Osteoblast (primary cell): ENCODE measurements around the gene NAB1. TPM values are rescaled to one million over a fixed set of nuclear protein-coding genes. Genes with fewer than 3 reads are reported as not detected.

Experiments
- DNase-seq: peaks from one replicate; pipeline ENCODE4 v3.0.0; 2011; ENCODE audit warnings: low spot score, mixed read lengths; ENCODE audit not compliant: insufficient read length; ENCODE audit errors: missing footprints
- H2AFZ ChIP-seq: 2 replicates; pipeline ENCODE4 v1.6.0; 2011; ENCODE audit warnings: mild to moderate bottlenecking, low read length
- H3K27ac ChIP-seq: 2 replicates; pipeline ENCODE4 v1.5.1; 2011; ENCODE audit warnings: mild to moderate bottlenecking, low read depth, low read length, moderate library complexity
- H3K27me3 ChIP-seq: 2 replicates; pipeline ENCODE4 v1.6.0; 2012; ENCODE audit warnings: mild to moderate bottlenecking, control low read depth, inconsistent platforms, low read length, moderate library complexity; ENCODE audit not compliant: insufficient read depth
- H3K36me3 ChIP-seq: 2 replicates; pipeline ENCODE4 v1.5.1; 2011; ENCODE audit warnings: mild to moderate bottlenecking, low read length, control low read depth, moderate library complexity; ENCODE audit not compliant: insufficient read depth
- H3K4me1 ChIP-seq: 2 replicates; pipeline ENCODE4 v1.5.1; 2011; ENCODE audit warnings: mild to moderate bottlenecking, low read length, control low read depth, moderate library complexity; ENCODE audit not compliant: insufficient read depth
- H3K4me2 ChIP-seq: 2 replicates; pipeline ENCODE4 v1.6.0; 2011; ENCODE audit warnings: mild to moderate bottlenecking, low read length; ENCODE audit not compliant: insufficient read depth
- H3K4me3 ChIP-seq: fragments of 200-600 bp; sonication (generic); 3 replicates; pipeline ENCODE4 v1.5.1; 2012; ENCODE audit warnings: mild to moderate bottlenecking, low read length, inconsistent platforms; ENCODE audit not compliant: insufficient read depth
- H3K79me2 ChIP-seq: 2 replicates; pipeline ENCODE4 v1.6.0; 2012; ENCODE audit warnings: mild to moderate bottlenecking, low read length, control low read depth, inconsistent platforms; ENCODE audit not compliant: insufficient read depth
- H3K9me3 ChIP-seq: 2 replicates; pipeline ENCODE4 v1.5.1; 2011; ENCODE audit warnings: low read depth, low read length, control low read depth
- H4K20me1 ChIP-seq: 2 replicates; pipeline ENCODE4 v1.6.0; 2012; ENCODE audit warnings: mild to moderate bottlenecking, low read length, control low read depth; ENCODE audit not compliant: insufficient read depth
- CTCF ChIP-seq: IDR thresholded peaks from 2 replicates; pipeline ENCODE4 v1.5.1; 2011; ENCODE audit warnings: mild to moderate bottlenecking, low read depth, low read length, moderate library complexity; ENCODE audit errors: extremely low read depth
- total RNA-seq: library from RNA; depleted of rRNA; stranded (reverse); fragments of >200 nt; gene quantifications from 2 replicates; pipeline ENCODE4 v1.2.3, GENCODE V29; 2012

The NAB1 gene
- total RNA-seq, 1 donor = 44.2 TPM

DNA sequence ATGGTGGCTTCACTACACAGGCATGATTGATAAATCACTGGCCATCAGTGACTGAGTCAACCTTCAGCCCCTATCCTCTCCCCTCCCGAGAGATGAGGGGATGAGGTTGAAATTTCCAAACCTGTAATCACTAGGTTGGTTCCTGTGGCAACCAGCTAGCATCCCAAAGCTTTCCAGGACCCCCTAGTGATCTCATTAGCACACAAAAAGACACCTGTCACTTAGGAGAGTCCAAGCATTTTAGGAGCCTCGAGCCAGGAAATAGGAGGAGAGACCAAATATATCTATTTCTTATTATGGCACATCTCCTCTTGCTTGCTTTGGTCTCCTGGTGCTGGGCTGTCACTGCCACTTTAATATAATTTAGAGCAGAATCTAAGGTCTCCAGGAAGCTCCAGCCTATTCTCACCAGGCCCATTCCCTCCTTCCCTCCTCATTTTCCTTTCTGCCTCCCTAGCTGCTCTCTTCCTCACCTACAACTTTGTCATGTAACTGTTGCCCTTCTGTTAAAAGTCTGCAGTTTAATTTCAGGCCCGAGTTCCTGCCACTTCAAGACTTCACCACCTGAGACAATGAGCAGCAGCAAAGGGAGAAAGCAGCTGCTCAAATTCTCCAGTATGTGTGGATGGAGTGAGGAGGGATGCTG is 33.2 kb upstream of the NAB1 start:
- Histone ChIP-seq H3K27ac (no peak overlapping the region), H2AFZ (no peak overlapping the region), H3K9me3 (no peaks in the 10 kb centered on the region), H3K27me3 (no peaks in the 10 kb centered on the region), H3K4me1 (no peaks in the 10 kb centered on the region), H3K4me2 (no peak overlapping the region), H3K36me3 (no peaks in the 10 kb centered on the region), H3K79me2 (no peaks in the 10 kb centered on the region), H3K4me3 (no peak overlapping the region), H4K20me1 (no peaks in the 10 kb centered on the region)
- DNase-seq = no peak
- no peak for TF ChIP-seq CTCF

DNA sequence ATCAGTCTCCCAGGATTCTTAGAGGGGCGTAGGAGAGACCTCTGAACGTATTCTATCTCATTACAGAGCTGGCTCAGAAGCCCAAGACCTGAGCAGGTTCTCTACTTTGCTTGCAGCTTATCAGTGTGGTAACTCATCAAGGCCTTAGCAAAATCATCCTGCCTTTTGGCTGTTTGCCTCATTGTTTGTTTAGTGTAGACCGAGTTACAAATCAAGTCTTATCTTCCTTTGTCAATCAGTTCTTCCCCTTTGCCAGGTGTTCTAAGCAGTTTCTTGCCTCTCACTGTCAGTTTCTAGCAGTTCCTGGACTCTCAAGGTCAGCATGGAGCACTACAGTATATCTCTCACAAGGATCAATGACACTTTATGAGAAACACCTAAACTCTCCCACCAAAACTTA is 30.9 kb upstream of the NAB1 start:
- no peaks in the 10 kb centered on the region for H3K27me3 ChIP-seq
- H3K36me3 ChIP-seq = no peaks in the 10 kb centered on the region
- no peaks in the 10 kb centered on the region for H3K79me2 ChIP-seq
- no peaks in the 10 kb centered on the region for H3K4me1 ChIP-seq
- no peak for DNase-seq
- no peak for TF ChIP-seq CTCF
- H4K20me1 ChIP-seq = no peaks in the 10 kb centered on the region
- H3K27ac ChIP-seq = no peak overlapping the region
- no peaks in the 10 kb centered on the region for H3K9me3 ChIP-seq
- H3K4me2 ChIP-seq = no peak overlapping the region
- no peak overlapping the region for H2AFZ ChIP-seq
- H3K4me3 ChIP-seq = no peak overlapping the region

DNA sequence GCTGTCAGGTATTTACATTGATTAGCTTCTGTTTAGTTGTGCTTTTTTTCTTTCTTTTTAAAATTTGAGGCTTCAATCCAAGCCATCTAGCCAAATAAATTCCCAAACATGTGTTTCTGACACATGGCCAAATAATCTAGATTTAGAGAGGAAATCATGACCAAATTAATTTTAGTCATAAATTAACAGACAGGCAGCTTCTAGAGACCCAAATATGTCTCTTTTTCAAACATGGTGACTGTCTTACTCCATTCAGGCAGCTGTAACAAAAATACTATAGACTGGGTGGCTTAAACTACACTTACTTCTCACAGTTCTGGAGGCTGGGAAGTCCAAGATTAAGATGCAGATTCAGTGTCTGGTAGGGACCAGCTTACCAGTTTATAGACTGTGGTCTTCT is 23.2 kb upstream of the NAB1 start:
- peaks cover 12% of the 10 kb centered on the region for H3K4me1 ChIP-seq
- H3K79me2 ChIP-seq = no peaks in the 10 kb centered on the region
- no peaks in the 10 kb centered on the region for H3K9me3 ChIP-seq
- H3K4me2 ChIP-seq = no peak overlapping the region
- TF ChIP-seq CTCF = no peak
- no peaks in the 10 kb centered on the region for H4K20me1 ChIP-seq
- DNase-seq = no peak
- no peak overlapping the region for H3K27ac ChIP-seq
- no peaks in the 10 kb centered on the region for H3K36me3 ChIP-seq
- no peak overlapping the region for H3K4me3 ChIP-seq
- H3K27me3 ChIP-seq = no peaks in the 10 kb centered on the region
- no peak overlapping the region for H2AFZ ChIP-seq

DNA sequence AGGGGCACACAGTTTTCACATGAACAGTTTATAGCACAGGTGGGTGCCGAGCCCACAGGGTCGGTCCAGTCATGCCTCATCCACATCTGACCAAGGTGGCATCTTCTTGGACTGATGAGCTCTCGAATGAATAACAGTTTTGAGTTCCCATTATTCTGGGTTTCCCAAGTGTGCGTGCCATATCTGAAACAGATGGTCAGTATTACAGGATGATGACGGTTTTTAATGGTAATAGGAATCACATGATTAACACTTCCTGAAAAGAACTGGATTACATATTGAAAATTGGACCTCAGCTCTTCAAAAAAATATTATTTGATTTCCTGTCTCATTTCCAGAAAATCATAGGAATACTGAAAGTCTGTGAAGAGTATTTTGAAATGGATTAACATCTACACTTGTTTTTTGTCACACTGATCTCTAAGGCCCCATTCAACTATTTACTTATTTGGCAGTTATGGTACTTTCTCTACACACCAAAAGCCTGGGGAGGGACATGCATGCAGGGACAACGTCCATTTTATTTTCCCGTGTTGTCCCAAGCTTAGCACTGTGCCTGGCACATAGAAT is 22.2 kb upstream of the NAB1 start:
- Histone ChIP-seq H3K27ac (no peak overlapping the region), H3K9me3 (no peaks in the 10 kb centered on the region), H2AFZ (no peak overlapping the region), H4K20me1 (no peaks in the 10 kb centered on the region), H3K79me2 (no peaks in the 10 kb centered on the region), H3K27me3 (no peaks in the 10 kb centered on the region), H3K4me1 (peaks cover 12% of the 10 kb centered on the region), H3K4me3 (no peak overlapping the region), H3K36me3 (no peaks in the 10 kb centered on the region), H3K4me2 (peak overlapping the region; percentile 77)
- TF ChIP-seq CTCF = no peak
- DNase-seq = no peak
